HCT116 (cell line): ENCODE measurements around the gene YLPM1. TPM values are rescaled to one million over a fixed set of nuclear protein-coding genes. Genes with fewer than 3 reads are reported as not detected.

ENCODE experiments used
- ATAC-seq: fragments of 200-7000 bp; cut with Tn5 transposase; 2 replicates; pipeline ENCODE4 v1.9.1; 2020; ENCODE audit warnings: mild to moderate bottlenecking, moderate library complexity
- BruUV-seq: library from RNA; stranded (reverse); fragments of 400-500 nt; replicated peaks from 2 replicates; lab custom pipeline; 2021; lab: Mats Ljungman, UMichigan
- CTCF ChIA-PET: fragments of 300-600 bp; sonication (Branson Sonifier 250); formaldehyde crosslinking; loops from one replicate; lab custom pipeline; 2021; ENCODE audit warnings: antibody characterized with exemption; lab: Charles Lee
- POLR2A ChIA-PET: fragments of 300-600, 350-600 bp; sonication (Branson Sonifier 250); formaldehyde crosslinking; loops from one replicate; lab custom pipeline; 2021; ENCODE audit warnings: antibody characterized with exemption; lab: Charles Lee
- RAD21 ChIA-PET, 2 experiments: fragments of 300-600 bp; sonication (Branson Sonifier 250); formaldehyde crosslinking; loops; one replicate each; lab custom pipeline; 2023; ENCODE audit warnings: low total read pairs in 2 of 2; ENCODE audit not compliant: uncharacterized antibody in 2 of 2, unreplicated experiment in 2 of 2, low non-redundant PET in 1 of 2; lab: Charles Lee
- DNase-seq: peaks from one replicate; pipeline ENCODE4 v3.0.0-alpha.2; 2010; ENCODE audit warnings: low read depth, low spot score
- H2AFZ ChIP-seq: fragments of 200-600 bp; shearing (Covaris generic), sonication (generic); 2 replicates; pipeline ENCODE4 v1.6.1; 2017; ENCODE audit warnings: low read depth, mixed run types, mixed read lengths, antibody characterized with exemption, low read length; ENCODE audit not compliant: poor library complexity, severe bottlenecking
- H3K27ac ChIP-seq: 2 replicates; pipeline ENCODE4 v1.5.1; 2012; ENCODE audit warnings: low read depth, low read length
- H3K27me3 ChIP-seq: fragments of 200-600 bp; sonication (generic); 2 replicates; pipeline ENCODE4 v1.6.1; 2016; ENCODE audit warnings: mixed run types, low read length, mixed read lengths; ENCODE audit not compliant: insufficient read depth
- H3K36me3 ChIP-seq, 2 experiments: fragments of 200-500 bp in 1 of 2; fragments of 200-600 bp in 1 of 2; sonication (Bioruptor generic) in 1 of 2; sonication (generic) in 1 of 2; 2 replicates each; pipeline versions ENCODE4 v1.5.1 to v1.6.1; 2014 to 2016; ENCODE audit warnings: low read length in 2 of 2, inconsistent platforms in 1 of 2, mixed read lengths in 1 of 2, mixed run types in 1 of 2; ENCODE audit not compliant: insufficient read depth in 2 of 2, control insufficient read depth in 1 of 2
- H3K4me1 ChIP-seq, 2 experiments: fragments of 200-600 bp in 1 of 2; sonication (generic) in 1 of 2; 2 replicates each; pipeline versions ENCODE4 v1.5.1 to v1.6.1; 2012 to 2017; ENCODE audit warnings: low read length in 2 of 2, inconsistent platforms in 1 of 2, mild to moderate bottlenecking in 1 of 2, mixed read lengths in 1 of 2, mixed run types in 1 of 2, moderate library complexity in 1 of 2; ENCODE audit not compliant: insufficient read depth in 2 of 2, control insufficient read depth in 1 of 2
- H3K4me2 ChIP-seq: fragments of 200-600 bp; sonication (generic); 2 replicates; pipeline ENCODE4 v1.6.1; 2017; ENCODE audit warnings: mixed run types, low read length, mixed read lengths
- H3K4me3 ChIP-seq, 2 experiments: fragments of 200-600 bp in 1 of 2; sonication (generic) in 1 of 2; replicated peaks in 1 of 2; 2 replicates each; pipeline ENCODE4 v1.5.1; 2011 to 2016; ENCODE audit warnings: low read length in 2 of 2, control low read depth in 1 of 2, low read depth in 1 of 2, mild to moderate bottlenecking in 1 of 2, mixed read lengths in 1 of 2, mixed run types in 1 of 2
- H3K79me2 ChIP-seq: fragments of 200-600 bp; sonication (generic); 2 replicates; pipeline ENCODE4 v1.6.1; 2017; ENCODE audit warnings: mild to moderate bottlenecking, mixed run types, low read length, moderate library complexity, mixed read lengths; ENCODE audit not compliant: insufficient read depth
- H3K9ac ChIP-seq: fragments of 200-600 bp; sonication (generic); 2 replicates; pipeline ENCODE4 v1.6.1; 2016; ENCODE audit warnings: low read length, mixed read lengths
- H3K9me2 ChIP-seq: fragments of 200-600 bp; sonication (generic), shearing (Covaris generic); 2 replicates; pipeline ENCODE4 v1.6.1; 2017; ENCODE audit warnings: mixed run types, mild to moderate bottlenecking, moderate library complexity; ENCODE audit not compliant: insufficient read depth
- H3K9me3 ChIP-seq, 2 experiments: fragments of 200-500 bp in 1 of 2; fragments of 200-600 bp in 1 of 2; sonication (Bioruptor generic) in 1 of 2; sonication (generic) in 1 of 2; 2 replicates each; pipeline ENCODE4 v1.6.1; 2014 to 2017; ENCODE audit warnings: low read length in 2 of 2, mixed read lengths in 2 of 2, inconsistent platforms in 1 of 2, low read depth in 1 of 2, mild to moderate bottlenecking in 1 of 2, mixed run types in 1 of 2, moderate library complexity in 1 of 2; ENCODE audit not compliant: control insufficient read depth in 1 of 2, insufficient read depth in 1 of 2
- H4K20me1 ChIP-seq: fragments of 200-600 bp; sonication (generic), shearing (Covaris generic); 2 replicates; pipeline ENCODE4 v1.6.1; 2017; ENCODE audit warnings: mixed run types, mild to moderate bottlenecking, moderate library complexity; ENCODE audit not compliant: insufficient read depth
- ATF3 ChIP-seq: IDR thresholded peaks from 2 replicates; pipeline ENCODE4 v1.6.1; 2012
- EGR1 ChIP-seq: IDR thresholded peaks from 2 replicates; pipeline ENCODE4 v1.6.1; 2012; ENCODE audit warnings: low read depth
- ELF1 ChIP-seq: IDR thresholded peaks from 2 replicates; pipeline ENCODE4 v1.6.1; 2012; ENCODE audit warnings: low read depth, borderline replicate concordance
- EZH2phosphoT487 ChIP-seq: fragments of 200-600 bp; IDR thresholded peaks from 2 replicates; pipeline ENCODE4 v1.6.1; 2018; ENCODE audit warnings: antibody characterized with exemption, borderline replicate concordance
- FOSL1 ChIP-seq: IDR thresholded peaks from 2 replicates; pipeline ENCODE4 v1.6.1; 2012; ENCODE audit warnings: low read depth
- JUND ChIP-seq: IDR thresholded peaks from 2 replicates; pipeline ENCODE4 v1.6.1; 2012
- POLR2A ChIP-seq: IDR thresholded peaks from 2 replicates; pipeline ENCODE4 v1.7.0; 2011; ENCODE audit warnings: borderline replicate concordance; ENCODE audit not compliant: insufficient read depth, insufficient read length; ENCODE audit errors: extremely low read depth
- POLR2AphosphoS5 ChIP-seq: IDR thresholded peaks from 2 replicates; pipeline ENCODE4 v1.6.1; 2011; ENCODE audit warnings: mild to moderate bottlenecking, low read depth, low read length, moderate library complexity
- RAD21 ChIP-seq: IDR thresholded peaks from 2 replicates; pipeline ENCODE4 v1.6.1; 2012; ENCODE audit warnings: low read depth, mild to moderate bottlenecking
- SIN3A ChIP-seq: IDR thresholded peaks from 2 replicates; pipeline ENCODE4 v1.6.1; 2012; ENCODE audit warnings: low read depth
- SP1 ChIP-seq: IDR thresholded peaks from 2 replicates; pipeline ENCODE4 v1.6.1; 2012; ENCODE audit warnings: low read depth
- SRF ChIP-seq: IDR thresholded peaks from 2 replicates; pipeline ENCODE4 v1.6.1; 2012; ENCODE audit warnings: low read depth
- TCF7L2 ChIP-seq: IDR thresholded peaks from 2 replicates; pipeline ENCODE4 v1.7.0; 2011; ENCODE audit warnings: borderline replicate concordance, inconsistent platforms; ENCODE audit not compliant: insufficient read depth, insufficient read length; ENCODE audit errors: extremely low read depth
- ZNF274 ChIP-seq: fragments of 200-500 bp; sonication (Bioruptor generic); IDR thresholded peaks from 2 replicates; pipeline ENCODE4 v1.6.1; 2014; ENCODE audit warnings: mild to moderate bottlenecking, low read depth, low read length, inconsistent platforms
- intact Hi-C: fragments of 100-400 bp; cut with micrococcal nuclease; formaldehyde crosslinking; loops from 2 replicates; pipeline ENCODE4 v1.10.0; 2022
- total RNA-seq: library from RNA; stranded (reverse); gene quantifications from one replicate; pipeline ENCODE4 v1.2.1, GENCODE V29; 2021; ENCODE audit not compliant: unreplicated experiment
- TF ChIP-seq, protein P1 (sequence below): IDR thresholded peaks from 2 replicates; pipeline ENCODE4 v1.6.1; 2011; ENCODE audit warnings: mild to moderate bottlenecking, low read length, moderate library complexity; ENCODE audit not compliant: insufficient replicate concordance; ENCODE audit errors: extremely low read depth
- TF ChIP-seq, protein P2 (sequence below): IDR thresholded peaks from 2 replicates; pipeline ENCODE4 v1.6.1; 2012; ENCODE audit warnings: low read depth

Gene YLPM1
- total RNA-seq, 1 experiment from 2014 or later, result 55.1 TPM

DNA sequence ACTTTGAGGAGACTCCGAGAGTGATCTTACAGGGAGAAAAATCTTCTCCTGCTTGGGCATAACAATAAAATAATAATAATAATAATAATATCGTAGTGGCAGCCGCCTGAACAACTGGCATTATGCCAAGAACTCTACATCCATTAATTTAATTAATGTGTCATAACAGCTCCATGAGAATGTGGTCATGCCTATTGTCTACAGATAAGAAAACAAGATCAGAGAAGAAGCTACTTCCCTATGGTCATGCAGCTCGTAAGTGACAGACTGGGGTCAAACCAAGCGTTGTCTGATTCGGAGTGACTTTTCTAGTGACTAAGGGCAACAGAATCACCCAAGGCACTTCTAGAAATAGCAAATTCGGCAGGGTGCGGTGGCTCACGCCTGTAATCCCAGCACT is 101.1 kb downstream of the YLPM1 start:
- no peak overlapping the region for H3K9ac ChIP-seq
- ChIA-PET CTCF (interaction anchor here (0.7 to 6.9 kb wide), 4 partner anchors 9 to 1946 kb away, joined by 3 to 94 read pairs (median 32); partner anchors contain the start of gene PROX2), POLR2A (no interaction called here), RAD21 (no interaction called here)
- no peaks in the 10 kb centered on the region for H3K79me2 ChIP-seq
- DNase-seq (no peak), ATAC-seq (no peak)
- no peaks in the 10 kb centered on the region for H4K20me1 ChIP-seq
- no peak overlapping the region for H3K27ac ChIP-seq
- H3K27me3 ChIP-seq, result 0 out of 2 replicates have a peak, but pooled peaks cover 3% of the 10 kb centered on the region
- H3K4me3 ChIP-seq, result no peak overlapping the region
- H3K9me2 ChIP-seq, result no peaks in the 10 kb centered on the region
- TF ChIP-seq, protein P1, sequence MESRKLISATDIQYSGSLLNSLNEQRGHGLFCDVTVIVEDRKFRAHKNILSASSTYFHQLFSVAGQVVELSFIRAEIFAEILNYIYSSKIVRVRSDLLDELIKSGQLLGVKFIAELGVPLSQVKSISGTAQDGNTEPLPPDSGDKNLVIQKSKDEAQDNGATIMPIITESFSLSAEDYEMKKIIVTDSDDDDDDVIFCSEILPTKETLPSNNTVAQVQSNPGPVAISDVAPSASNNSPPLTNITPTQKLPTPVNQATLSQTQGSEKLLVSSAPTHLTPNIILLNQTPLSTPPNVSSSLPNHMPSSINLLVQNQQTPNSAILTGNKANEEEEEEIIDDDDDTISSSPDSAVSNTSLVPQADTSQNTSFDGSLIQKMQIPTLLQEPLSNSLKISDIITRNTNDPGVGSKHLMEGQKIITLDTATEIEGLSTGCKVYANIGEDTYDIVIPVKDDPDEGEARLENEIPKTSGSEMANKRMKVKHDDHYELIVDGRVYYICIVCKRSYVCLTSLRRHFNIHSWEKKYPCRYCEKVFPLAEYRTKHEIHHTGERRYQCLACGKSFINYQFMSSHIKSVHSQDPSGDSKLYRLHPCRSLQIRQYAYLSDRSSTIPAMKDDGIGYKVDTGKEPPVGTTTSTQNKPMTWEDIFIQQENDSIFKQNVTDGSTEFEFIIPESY, result no peak
- TF ChIP-seq TCF7L2 (no peak), ZNF274 (no peak), ELF1 (no peak), EZH2phosphoT487 (no peak), SP1 (no peak)
- intact Hi-C loops, result no loop called here
- no peak overlapping the region for H3K4me2 ChIP-seq
- BruUV-seq, result no TSS peak
- H3K36me3 ChIP-seq, result no peaks in the 10 kb centered on the region
- no peak overlapping the region for H2AFZ ChIP-seq
- H3K4me1 ChIP-seq, result peaks cover 0 to 4% of the 10 kb centered on the region in 2 experiments; a peak in 1 of 4 replicates
- H3K9me3 ChIP-seq, result no peaks in the 10 kb centered on the region

GRCh38 chr14:74865156-74865555 is 102.0 kb downstream of the YLPM1 start:
- no peaks in the 10 kb centered on the region for H3K9me2 ChIP-seq
- CTCF ChIA-PET, result interaction anchor here (0.7 to 1.7 kb wide), 2 partner anchors 13 to 1945 kb away, joined by 3 to 9 read pairs; no protein-coding TSS in a partner anchor
- H3K4me3 ChIP-seq, result no peak overlapping the region
- DNase-seq (no peak), ATAC-seq (no peak)
- no TSS peak for BruUV-seq
- POLR2A ChIA-PET, result no interaction called here
- H4K20me1 ChIP-seq, result no peaks in the 10 kb centered on the region
- no peaks in the 10 kb centered on the region for H3K9me3 ChIP-seq
- no peak overlapping the region for H3K27ac ChIP-seq
- no peaks in the 10 kb centered on the region for H3K36me3 ChIP-seq
- H3K4me2 ChIP-seq, result no peak overlapping the region
- RAD21 ChIA-PET, result no interaction called here
- H3K9ac ChIP-seq, result no peak overlapping the region
- peaks cover 0 to 4% of the 10 kb centered on the region in 2 experiments; a peak in 1 of 4 replicates for H3K4me1 ChIP-seq
- H2AFZ ChIP-seq, result no peak overlapping the region
- intact Hi-C loops, result no loop called here
- H3K27me3 ChIP-seq, result 0 out of 2 replicates have a peak, but pooled peaks cover 3% of the 10 kb centered on the region
- H3K79me2 ChIP-seq, result no peaks in the 10 kb centered on the region
- TF ChIP-seq, protein P2, sequence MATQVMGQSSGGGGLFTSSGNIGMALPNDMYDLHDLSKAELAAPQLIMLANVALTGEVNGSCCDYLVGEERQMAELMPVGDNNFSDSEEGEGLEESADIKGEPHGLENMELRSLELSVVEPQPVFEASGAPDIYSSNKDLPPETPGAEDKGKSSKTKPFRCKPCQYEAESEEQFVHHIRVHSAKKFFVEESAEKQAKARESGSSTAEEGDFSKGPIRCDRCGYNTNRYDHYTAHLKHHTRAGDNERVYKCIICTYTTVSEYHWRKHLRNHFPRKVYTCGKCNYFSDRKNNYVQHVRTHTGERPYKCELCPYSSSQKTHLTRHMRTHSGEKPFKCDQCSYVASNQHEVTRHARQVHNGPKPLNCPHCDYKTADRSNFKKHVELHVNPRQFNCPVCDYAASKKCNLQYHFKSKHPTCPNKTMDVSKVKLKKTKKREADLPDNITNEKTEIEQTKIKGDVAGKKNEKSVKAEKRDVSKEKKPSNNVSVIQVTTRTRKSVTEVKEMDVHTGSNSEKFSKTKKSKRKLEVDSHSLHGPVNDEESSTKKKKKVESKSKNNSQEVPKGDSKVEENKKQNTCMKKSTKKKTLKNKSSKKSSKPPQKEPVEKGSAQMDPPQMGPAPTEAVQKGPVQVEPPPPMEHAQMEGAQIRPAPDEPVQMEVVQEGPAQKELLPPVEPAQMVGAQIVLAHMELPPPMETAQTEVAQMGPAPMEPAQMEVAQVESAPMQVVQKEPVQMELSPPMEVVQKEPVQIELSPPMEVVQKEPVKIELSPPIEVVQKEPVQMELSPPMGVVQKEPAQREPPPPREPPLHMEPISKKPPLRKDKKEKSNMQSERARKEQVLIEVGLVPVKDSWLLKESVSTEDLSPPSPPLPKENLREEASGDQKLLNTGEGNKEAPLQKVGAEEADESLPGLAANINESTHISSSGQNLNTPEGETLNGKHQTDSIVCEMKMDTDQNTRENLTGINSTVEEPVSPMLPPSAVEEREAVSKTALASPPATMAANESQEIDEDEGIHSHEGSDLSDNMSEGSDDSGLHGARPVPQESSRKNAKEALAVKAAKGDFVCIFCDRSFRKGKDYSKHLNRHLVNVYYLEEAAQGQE, result no peak
- TF ChIP-seq SIN3A, result no peak
- no peak for TF ChIP-seq EGR1
- no peak for TF ChIP-seq ATF3
- TF ChIP-seq FOSL1, result no peak
- no peak for TF ChIP-seq ELF1
- TF ChIP-seq SP1, result no peak
- no peak for TF ChIP-seq JUND
- TF ChIP-seq POLR2A, result no peak
- TF ChIP-seq RAD21, result no peak
- no peak for TF ChIP-seq POLR2AphosphoS5
- TF ChIP-seq EZH2phosphoT487, result no peak
- TF ChIP-seq SRF, result no peak
